ENCODE results near the gene RGS19. TPM values are rescaled to one million over a fixed set of nuclear protein-coding genes. Genes with fewer than 3 reads are reported as not detected.

The RGS19 gene
- total RNA-seq, 1 donor from 2014 or later, result 26.2 TPM

DNA sequence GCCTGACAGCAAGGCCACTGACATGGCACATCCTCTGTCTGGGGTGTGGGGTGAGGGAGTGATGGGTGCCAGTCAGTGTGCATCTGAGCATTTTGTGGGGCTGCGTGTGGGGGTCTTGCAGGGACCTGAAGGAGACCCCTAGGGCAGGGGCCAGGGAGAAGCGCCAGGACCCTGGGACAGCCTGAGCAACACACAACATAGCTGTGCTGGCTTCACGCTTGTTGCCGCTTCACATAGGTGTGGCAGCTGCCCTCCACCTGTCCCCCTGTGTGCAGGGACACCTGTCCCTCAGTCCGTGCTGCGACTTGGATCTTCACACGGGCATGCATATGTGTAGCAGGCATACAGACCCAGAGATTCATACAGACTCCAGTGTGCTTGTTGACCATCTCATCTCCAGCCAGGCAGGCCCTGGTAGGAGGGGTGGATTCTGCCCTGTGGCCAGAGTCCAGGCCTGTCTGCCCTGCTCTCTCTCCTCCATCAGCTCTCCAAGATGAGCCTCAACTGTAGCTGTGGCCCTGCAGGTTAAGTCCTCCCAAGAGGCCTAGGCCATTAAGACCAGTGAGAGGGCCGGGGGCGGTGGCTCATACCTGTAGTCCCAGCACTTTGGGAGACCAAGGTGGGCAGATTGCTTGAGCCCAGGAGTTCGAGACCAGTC, 31.2 kb upstream of the RGS19 start:
- no peak for DNase-seq (ENCODE audit: low spot score)
- H3K27ac Mint-ChIP-seq (ENCODE audit: unreplicated experiment), result no peak overlapping the region
- no peaks in the 10 kb centered on the region for H3K9me3 Mint-ChIP-seq (ENCODE audit: unreplicated experiment)

DNA sequence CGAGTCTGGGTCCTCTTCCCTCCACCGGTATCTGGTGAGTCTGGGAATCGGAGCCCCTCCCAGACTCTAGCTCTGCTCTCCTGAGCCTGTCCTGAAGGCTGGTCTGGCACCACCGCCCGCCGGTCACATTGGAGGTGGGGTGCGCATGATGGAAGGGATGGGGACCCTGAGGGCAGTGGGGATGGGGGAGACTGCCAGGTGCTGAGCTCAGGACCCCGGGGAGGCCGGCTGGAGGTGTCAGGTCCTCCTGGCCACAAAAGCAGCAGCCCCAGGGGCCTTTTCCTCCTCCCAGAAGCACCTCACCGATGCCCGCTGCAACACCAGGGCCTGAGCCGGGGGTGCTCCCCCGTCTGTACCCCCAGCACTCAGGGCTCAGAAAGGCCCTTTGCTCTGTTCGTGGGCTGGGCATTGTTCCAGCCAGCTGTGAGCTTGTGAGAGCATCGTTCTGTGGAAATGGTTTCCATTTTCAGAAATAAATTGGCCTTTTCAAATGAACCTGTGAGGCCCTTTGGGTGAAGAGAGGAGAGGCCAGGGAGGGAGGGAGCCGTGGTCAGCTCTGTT, 30.6 kb upstream of the RGS19 start:
- H3K4me1 Mint-ChIP-seq (ENCODE audit: unreplicated experiment), result no peaks in the 10 kb centered on the region
- TF ChIP-seq, protein P1, sequence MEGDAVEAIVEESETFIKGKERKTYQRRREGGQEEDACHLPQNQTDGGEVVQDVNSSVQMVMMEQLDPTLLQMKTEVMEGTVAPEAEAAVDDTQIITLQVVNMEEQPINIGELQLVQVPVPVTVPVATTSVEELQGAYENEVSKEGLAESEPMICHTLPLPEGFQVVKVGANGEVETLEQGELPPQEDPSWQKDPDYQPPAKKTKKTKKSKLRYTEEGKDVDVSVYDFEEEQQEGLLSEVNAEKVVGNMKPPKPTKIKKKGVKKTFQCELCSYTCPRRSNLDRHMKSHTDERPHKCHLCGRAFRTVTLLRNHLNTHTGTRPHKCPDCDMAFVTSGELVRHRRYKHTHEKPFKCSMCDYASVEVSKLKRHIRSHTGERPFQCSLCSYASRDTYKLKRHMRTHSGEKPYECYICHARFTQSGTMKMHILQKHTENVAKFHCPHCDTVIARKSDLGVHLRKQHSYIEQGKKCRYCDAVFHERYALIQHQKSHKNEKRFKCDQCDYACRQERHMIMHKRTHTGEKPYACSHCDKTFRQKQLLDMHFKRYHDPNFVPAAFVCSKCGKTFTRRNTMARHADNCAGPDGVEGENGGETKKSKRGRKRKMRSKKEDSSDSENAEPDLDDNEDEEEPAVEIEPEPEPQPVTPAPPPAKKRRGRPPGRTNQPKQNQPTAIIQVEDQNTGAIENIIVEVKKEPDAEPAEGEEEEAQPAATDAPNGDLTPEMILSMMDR (IDR thresholded peaks at IDR 0.05; ENCODE audit: unreplicated experiment), result no peak
- no peak overlapping the region for H3K27ac Mint-ChIP-seq (ENCODE audit: unreplicated experiment)
- H3K4me3 Mint-ChIP-seq (ENCODE audit: unreplicated experiment), result no peak overlapping the region
- H3K36me3 Mint-ChIP-seq (ENCODE audit: low read depth, unreplicated experiment), result no peaks in the 10 kb centered on the region
- peaks cover 4% of the 10 kb centered on the region for H3K27me3 Mint-ChIP-seq (ENCODE audit: unreplicated experiment)
- no peak for DNase-seq (ENCODE audit: low spot score)
- H3K9me3 Mint-ChIP-seq (ENCODE audit: unreplicated experiment), result no peaks in the 10 kb centered on the region

More for the DNA sequence above, 31.2 kb upstream of the RGS19 start:
- TF ChIP-seq, protein P1 (IDR thresholded peaks at IDR 0.05; ENCODE audit: unreplicated experiment), result no peak
- peaks cover 4% of the 10 kb centered on the region for H3K27me3 Mint-ChIP-seq (ENCODE audit: unreplicated experiment)
- no peaks in the 10 kb centered on the region for H3K4me1 Mint-ChIP-seq (ENCODE audit: unreplicated experiment)
- no peaks in the 10 kb centered on the region for H3K36me3 Mint-ChIP-seq (ENCODE audit: low read depth, unreplicated experiment)
- H3K4me3 Mint-ChIP-seq (ENCODE audit: unreplicated experiment), result no peak overlapping the region

DNA sequence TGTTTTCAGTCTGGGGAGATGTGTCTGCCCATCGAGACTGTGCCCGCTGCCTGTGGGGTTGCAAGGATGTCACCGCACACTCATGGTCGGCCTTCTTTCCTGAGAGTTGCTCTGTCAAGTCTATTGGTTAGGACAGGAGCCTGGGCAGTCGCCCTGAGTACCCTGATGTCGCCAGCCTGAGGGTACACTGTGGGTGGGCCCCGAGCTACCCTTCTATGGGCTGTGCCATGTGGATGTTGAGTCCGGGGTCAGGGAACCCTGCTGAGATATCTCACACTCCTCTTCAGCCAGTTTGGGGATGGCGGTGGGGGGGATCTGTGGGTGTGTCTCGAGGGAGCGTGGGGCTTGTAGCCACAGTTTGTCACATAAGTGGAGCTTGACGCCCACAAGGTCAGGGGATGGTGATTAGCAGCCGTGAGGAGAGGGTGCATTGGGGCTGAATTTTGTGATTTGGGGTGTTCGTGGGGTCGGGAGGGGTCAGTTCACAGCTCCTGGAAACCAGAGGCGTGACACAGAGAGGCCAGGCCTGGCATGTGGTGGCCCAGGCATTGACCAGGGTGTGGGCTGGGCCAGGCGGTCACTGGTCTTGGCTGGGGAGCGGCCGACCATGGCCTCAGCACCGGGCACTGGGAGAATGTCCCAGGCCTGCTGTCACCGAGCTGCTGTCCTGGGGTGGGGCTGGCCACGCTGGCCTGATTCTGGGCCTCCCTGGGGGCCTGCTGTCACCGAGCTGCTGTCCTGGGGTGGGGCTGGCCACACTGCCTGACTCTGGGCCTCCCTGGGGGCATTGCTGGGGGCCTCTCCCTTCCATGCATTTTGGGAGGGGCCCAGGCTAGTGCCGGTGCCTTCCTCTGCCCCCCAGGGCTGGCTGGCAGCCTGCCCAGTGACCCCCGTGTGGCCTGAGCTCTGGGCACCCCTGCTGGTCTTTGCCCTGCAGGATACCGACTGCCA, 29.7 kb upstream of the RGS19 start:
- TF ChIP-seq, protein P1 (IDR thresholded peaks at IDR 0.05; ENCODE audit: unreplicated experiment), result no peak
- Mint-ChIP-seq H3K27me3 (ENCODE audit: unreplicated experiment) (peaks cover 4% of the 10 kb centered on the region), H3K9me3 (ENCODE audit: unreplicated experiment) (no peaks in the 10 kb centered on the region), H3K4me3 (ENCODE audit: unreplicated experiment) (no peak overlapping the region), H3K4me1 (ENCODE audit: unreplicated experiment) (no peaks in the 10 kb centered on the region), H3K36me3 (ENCODE audit: low read depth, unreplicated experiment) (no peaks in the 10 kb centered on the region), H3K27ac (ENCODE audit: unreplicated experiment) (no peak overlapping the region)
- DNase-seq (ENCODE audit: low spot score), result no peak

DNA sequence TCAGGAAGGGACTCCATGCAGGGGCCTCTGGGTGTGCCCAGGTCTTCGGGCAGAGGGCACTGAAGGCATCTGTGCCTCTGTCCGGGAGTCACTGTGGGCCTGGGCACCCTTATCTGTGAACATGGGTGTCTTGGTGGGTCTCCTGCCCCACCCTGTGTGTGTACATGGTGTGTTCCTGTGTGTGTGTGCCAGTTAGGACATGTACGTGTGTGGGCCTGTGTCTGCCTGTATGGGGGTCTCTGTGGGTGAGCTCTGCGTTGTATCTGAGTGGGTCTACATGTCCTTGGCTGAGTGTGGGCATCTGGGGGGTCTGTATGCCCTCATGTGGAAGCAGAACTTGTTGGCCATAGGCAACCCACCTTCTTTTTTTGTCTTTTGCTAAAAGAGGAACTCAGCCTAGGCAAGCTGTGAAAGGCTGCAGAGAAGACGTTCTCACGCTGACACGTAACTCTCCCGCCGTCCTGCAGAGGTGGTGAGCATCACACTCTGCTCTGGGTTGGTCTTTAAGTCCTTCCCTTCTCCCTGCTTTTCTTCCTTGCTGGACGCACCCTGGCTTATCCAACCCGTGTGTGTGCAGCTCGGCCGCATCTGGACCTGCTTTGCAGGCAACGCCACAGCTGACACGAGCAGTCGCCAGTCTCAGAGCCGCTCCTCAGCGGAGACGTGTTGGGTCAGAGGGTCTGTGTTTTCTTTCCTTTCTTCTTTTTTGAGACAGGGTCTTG, 28.6 kb upstream of the RGS19 start:
- no peak for DNase-seq (ENCODE audit: low spot score)
- Mint-ChIP-seq H3K4me3 (ENCODE audit: unreplicated experiment) (no peak overlapping the region), H3K27ac (ENCODE audit: unreplicated experiment) (no peak overlapping the region), H3K27me3 (ENCODE audit: unreplicated experiment) (peaks cover 7% of the 10 kb centered on the region), H3K9me3 (ENCODE audit: unreplicated experiment) (no peaks in the 10 kb centered on the region), H3K36me3 (ENCODE audit: low read depth, unreplicated experiment) (no peaks in the 10 kb centered on the region), H3K4me1 (ENCODE audit: unreplicated experiment) (no peaks in the 10 kb centered on the region)
- TF ChIP-seq, protein P1 (IDR thresholded peaks at IDR 0.05; ENCODE audit: unreplicated experiment), result no peak

Data from endothelial cell (in vitro differentiated cells).